Occipital lobe (tissue), 2 donors: ENCODE results near the gene CADPS. TPM values are rescaled to one million over a fixed set of nuclear protein-coding genes. Genes with fewer than 3 reads are reported as not detected.

ENCODE experiments used
- DNase-seq: peaks from one replicate; lab custom pipeline; 2025; lab: John Stamatoyannopoulos, UW
- total RNA-seq: library from RNA; depleted of rRNA; stranded (reverse); fragments of >200 nt; gene quantifications from one replicate; pipeline ENCODE4 v1.2.3, GENCODE V29; 2014

Gene CADPS
- total RNA-seq, 1 donor from 2014 or later, result 206 TPM

DNA sequence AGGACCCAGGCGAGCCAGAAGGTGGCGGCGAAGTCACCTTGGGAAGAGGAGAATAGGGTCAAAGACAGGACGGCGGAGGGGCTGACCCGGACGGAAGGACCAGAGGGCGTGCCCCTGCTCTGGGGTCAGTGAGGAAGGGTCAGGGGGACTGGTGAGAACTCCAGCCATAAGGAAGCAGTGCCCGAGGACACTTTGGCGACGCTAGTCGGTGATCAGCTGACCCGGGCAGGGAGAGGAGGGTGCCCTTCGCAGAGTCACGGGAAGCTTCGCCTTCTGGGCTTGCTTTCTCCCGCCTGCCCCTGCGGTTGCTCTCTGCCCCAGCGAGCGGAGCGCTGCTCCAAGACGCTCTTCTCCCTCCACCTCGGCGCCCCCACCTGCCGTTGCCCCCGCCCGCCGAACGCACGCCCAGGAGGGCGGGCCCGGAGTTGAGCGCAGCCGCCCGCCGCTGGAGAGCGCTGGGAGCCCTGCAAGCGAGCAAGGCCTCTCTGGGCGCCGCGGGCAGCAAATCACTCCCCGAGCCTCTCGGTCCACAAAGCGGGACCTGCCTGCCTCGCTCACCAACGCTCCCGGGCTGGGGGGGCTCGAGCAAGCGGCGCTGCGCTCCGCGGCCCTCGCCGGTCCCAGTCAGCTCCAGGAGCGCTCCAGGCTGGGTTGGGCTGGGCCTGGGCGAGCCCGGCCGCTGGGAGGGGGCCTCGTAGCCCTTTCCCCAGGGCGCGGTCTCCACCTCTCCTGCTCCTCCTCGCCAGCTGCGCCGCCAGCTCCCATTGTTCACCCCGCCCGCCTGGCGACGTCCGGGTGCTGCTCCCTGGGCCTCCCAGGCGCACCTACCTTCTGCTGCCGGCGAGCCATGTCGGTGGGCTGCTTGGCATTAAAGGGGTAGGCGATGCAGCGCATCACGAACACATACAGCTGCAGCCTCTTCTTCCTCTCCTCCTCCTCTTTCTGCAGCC is 1.2 kb downstream of the CADPS start:
- DNase-seq, result peak; percentile 62

GRCh38 chr3:62873451-62873760 is 1.8 kb downstream of the CADPS start:
- DNase-seq, result peak; percentile 4

- DNase-seq, result no peak
These were observed 2.9 kb downstream of the CADPS start for GRCh38 chr3:62872318-62872717.

DNA sequence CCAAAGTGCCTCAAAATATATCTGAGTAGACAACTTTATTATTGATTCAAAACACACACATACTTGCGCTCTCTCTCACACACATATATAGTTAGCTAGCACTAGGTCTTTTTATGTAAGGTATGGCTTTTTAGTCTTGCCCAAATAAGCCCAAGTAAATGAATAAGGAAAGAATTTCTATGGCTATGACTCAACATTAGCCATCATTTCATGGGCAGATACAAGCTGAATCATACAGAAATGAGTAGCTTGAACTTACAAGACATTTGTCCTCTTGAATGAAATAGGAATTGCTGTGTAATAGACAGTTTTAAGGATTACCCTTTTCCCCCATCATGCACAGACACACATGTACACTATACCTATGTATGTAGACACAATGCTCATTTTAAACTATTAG is 4.9 kb downstream of the CADPS start:
- DNase-seq, result no peak

GRCh38 chr3:62863648-62864047 is 11.6 kb downstream of the CADPS start:
- DNase-seq, result no peak

DNA sequence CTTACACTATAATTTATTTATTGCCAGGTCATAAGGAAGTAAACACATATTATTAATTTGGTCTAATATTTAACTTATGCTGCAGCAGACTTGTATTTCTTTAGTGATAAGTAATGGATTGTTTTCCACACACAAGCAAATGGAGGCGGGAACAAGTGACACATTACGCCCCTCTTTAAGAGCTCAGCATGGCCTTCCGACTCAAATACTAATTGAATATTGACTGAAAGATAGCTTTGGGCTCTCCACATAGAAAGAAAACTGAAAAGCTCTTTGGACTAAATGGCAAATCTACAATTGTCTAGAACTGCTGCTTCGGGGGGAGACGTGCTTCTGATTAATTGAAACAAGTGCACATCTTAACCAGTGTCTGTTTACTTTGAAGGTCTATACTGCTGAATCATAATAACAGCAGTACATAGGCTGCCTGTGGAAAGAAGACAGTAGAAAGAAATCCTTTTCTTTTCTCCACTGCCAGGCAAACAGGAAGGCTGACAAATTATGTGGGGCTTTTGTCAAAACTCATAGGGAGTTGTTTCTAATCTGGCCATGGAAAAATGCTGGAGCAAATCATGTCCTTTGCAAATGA is 15.9 kb downstream of the CADPS start:
- no peak for DNase-seq

DNA sequence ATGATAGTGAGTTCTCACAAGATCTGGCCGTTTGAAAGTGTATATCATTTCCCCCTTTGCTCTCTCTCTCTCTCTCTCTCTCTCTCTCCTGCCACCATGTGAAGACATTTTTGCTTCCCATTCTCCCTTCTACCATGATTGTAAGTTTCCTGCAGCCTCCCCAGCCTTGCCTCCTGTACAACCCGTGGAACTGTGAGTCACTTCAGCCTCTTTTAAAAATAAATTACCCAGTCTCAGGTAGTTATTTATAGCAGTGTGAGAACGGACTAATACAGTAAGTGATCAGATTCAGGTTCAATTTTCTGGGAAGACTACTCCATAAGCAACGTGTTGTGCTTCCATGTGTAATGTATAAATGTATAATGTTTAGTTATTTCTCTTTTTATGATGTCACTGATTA is 29.2 kb downstream of the CADPS start:
- no peak for DNase-seq

DNA sequence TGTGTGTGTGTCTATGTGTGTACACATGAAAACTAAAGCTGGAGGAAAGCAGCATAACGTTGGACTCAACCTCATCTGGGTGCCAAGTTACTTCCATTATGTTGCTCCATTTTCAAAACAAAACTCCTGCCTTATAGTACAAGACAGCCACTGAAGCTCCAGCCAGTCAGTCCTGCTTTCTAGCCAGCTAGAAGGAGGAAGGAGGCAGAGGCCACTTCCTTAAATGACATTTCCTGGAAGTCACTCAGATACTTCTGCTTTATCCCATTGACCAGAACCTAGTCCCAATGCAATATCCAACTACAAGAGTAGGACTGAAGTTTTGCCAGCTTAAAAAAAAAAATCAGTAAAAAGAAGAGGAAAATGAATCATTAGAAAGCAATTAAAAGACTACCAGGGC is 31.7 kb downstream of the CADPS start:
- DNase-seq, result no peak

DNA sequence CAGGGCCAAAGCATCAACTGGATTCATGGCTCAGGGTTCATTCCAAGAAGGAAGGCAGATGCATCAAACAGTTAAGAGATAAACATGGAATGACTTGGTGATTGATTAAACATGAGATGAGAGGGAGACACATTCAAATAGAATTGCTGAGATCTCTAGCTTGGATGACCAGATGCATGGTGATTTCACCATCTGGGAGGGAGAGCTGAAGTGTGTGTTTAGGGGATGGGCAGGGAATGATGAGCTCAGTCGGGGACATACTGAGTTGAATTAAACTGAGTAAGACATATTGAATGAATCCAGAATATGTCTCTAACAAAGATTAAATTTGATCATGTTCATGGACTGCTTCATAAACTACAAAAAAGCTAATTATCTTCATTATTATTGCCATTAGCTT is 35.5 kb downstream of the CADPS start:
- DNase-seq, result no peak

DNA sequence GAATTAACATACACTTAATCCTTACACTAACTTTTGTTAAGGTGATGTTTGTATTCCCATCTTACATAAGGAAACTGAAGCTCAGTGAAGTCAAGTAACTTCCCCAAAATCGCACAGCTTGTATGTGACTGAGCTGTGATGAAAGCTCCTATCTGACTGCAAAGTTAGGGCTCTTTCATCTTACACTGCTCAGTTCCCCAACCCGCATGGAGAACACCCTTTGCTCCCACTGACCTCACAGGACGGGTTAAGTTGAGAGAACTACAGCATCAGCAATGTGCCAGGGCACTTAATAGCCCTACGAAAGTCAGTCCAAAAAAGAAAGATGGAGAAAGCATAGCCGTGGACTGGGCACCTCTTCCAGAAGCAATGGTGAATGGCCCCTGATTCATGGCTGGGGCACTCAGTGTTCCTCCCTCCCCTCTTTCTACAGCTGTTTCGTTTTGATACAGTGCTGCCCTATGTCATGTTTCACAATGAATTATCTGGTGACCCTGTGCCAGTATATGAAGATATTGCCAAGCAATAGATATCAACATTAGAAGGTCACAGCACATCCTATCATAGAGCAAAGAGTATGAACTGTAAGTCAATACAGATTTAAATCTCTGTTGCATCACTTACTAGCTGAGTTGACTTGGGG is 38.0 kb downstream of the CADPS start:
- DNase-seq, result no peak

DNA sequence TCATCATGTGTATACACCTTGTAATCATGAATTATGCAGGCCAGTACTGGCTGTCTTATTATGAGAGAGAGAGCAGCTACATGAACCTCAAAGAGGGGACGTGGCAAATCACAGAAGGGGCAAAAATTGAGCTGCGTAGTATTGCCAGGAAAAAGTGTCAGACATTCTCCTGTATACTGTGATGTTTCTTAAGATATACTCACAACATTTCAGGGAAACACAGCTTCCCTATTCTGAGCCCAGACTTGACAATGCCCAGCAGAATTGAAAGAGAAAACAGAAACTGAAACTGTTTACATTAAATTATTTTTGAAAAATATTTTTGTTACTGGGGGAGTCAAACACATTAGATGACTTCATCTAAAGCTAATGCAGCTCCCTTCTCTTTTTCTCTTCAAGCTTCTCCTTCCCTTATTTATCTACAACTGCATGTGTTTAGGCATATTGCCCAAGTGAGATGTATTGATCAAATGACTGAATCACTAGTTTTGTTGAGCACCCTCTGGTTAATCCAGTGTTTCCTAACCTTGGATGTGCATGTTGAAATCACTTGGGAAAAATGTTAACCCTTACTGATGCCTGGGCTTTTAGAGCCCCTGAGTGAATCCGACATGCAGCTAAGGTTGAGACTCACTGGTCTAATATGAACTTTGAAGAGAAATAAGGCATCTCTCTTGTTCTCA is 39.5 kb downstream of the CADPS start:
- no peak for DNase-seq

- DNase-seq, result no peak
These were observed 41.7 kb downstream of the CADPS start for GRCh38 chr3:62833538-62833937.

- DNase-seq, result no peak
These were observed 42.7 kb downstream of the CADPS start for GRCh38 chr3:62832553-62832952.

- no peak for DNase-seq
These were observed 44.4 kb downstream of the CADPS start for GRCh38 chr3:62830727-62831322.

- no peak for DNase-seq
These were observed 47.7 kb downstream of the CADPS start for GRCh38 chr3:62827550-62827949.

GRCh38 chr3:62824965-62825592 is 50.1 kb downstream of the CADPS start:
- DNase-seq, result no peak

DNA sequence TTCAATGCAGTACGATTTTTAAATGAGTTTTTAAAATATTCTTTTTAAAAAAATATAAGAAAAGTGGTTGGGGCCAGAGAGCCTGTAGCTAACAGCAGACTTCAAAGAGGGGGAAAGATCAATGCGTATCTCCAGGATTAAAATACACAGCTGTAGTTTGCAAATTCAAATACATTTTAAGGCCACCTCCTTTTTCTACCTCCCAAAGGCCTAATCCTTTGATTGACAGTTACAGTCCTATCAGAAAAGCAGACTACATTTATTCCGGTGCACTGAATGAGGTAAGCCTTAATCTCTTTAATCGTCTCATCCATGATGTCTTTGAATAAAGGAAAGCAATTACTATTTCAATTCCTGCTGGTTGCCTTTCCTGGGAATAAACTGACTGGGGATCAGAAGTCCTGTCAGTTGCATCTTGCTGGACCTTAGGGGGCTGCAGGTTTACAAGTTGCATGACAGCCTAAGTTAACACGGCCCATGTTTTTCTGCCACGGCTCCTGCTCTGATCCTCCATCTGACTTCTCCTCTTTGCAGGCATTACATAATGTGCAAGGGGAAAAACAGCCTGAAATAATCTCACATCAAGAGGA is 51.7 kb downstream of the CADPS start:
- DNase-seq, result no peak

DNA sequence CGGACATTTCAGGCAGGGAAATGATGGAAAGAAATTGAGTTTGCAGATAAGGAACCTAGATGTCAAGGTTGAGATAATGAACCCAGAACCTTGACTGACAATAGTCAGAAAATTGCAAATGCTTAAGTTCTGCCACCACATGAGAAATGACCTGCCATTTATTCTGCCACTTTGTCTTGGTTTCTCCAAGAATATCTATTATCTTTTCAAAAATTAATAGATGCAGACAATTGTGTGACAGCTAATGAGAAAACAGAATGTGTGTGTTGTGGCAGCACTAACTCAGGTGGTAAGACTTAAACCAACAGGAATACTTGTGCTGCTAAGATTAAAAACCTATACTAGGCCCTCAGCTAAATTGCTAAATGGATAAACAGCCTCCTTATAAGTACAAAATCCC is 52.3 kb downstream of the CADPS start:
- DNase-seq, result no peak

DNA sequence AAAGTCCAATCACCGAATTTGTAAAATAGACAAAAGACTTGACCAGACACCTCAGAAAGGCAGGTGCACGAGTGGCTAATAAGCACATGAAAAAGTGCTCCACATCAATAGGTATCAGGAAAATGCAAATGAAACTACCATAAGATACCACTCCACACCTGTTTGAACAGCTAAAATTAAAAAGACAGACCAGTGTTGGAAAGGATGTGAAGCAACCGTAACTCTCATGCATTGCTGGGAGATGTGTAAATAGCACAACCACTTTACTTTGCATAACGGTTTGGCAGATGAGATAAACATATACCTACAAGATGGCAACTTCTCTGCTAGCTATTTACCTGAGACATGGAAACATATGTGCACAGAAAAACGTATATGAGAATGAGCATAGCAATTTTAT is 56.9 kb downstream of the CADPS start:
- DNase-seq, result no peak

- DNase-seq, result no peak
These were observed 57.5 kb downstream of the CADPS start for GRCh38 chr3:62817678-62818077.

- DNase-seq, result no peak
These were observed 59.2 kb downstream of the CADPS start for GRCh38 chr3:62815981-62816380.
